DND-41 (cell line): Measurements from ENCODE around the gene SMIM17.

Experiments used
- EZH2 ChIP-seq: IDR thresholded peaks from 3 replicates; pipeline ENCODE4 v1.6.1; 2012; ENCODE audit warnings: borderline replicate concordance, low read depth, mild to moderate bottlenecking, moderate library complexity, low read length, inconsistent platforms; ENCODE audit not compliant: severe bottlenecking
- TF ChIP-seq, protein P1 (sequence below): IDR thresholded peaks from 2 replicates; pipeline ENCODE4 v1.5.1; 2012; ENCODE audit warnings: borderline replicate concordance, low read length, moderate library complexity, mild to moderate bottlenecking; ENCODE audit not compliant: poor library complexity, severe bottlenecking; ENCODE audit errors: extremely low read depth

- TF ChIP-seq, protein P1, sequence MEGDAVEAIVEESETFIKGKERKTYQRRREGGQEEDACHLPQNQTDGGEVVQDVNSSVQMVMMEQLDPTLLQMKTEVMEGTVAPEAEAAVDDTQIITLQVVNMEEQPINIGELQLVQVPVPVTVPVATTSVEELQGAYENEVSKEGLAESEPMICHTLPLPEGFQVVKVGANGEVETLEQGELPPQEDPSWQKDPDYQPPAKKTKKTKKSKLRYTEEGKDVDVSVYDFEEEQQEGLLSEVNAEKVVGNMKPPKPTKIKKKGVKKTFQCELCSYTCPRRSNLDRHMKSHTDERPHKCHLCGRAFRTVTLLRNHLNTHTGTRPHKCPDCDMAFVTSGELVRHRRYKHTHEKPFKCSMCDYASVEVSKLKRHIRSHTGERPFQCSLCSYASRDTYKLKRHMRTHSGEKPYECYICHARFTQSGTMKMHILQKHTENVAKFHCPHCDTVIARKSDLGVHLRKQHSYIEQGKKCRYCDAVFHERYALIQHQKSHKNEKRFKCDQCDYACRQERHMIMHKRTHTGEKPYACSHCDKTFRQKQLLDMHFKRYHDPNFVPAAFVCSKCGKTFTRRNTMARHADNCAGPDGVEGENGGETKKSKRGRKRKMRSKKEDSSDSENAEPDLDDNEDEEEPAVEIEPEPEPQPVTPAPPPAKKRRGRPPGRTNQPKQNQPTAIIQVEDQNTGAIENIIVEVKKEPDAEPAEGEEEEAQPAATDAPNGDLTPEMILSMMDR = peak; percentile 17
- TF ChIP-seq EZH2 = no peak
Observed at GRCh38 chr19:56637976-56638555, 4.9 kb upstream of the SMIM17 start.
